DMS 273 treated with DMSO at 0.1 percent for 48 hours (cell line): Measurements from ENCODE around the gene PDE1C.

Experiments used
- DNase-seq: peaks from one replicate; lab custom pipeline; 2025; lab: John Stamatoyannopoulos, UW

PDE1C gene

GRCh38 chr7:31991846-31992245 is 78.4 kb downstream of the PDE1C start:
- no peak for DNase-seq

GRCh38 chr7:31991406-31991805 is 78.8 kb downstream of the PDE1C start:
- DNase-seq: no peak

GRCh38 chr7:31986878-31987518 is 83.2 kb downstream of the PDE1C start:
- DNase-seq: peak; percentile 35

- no peak for DNase-seq
Measured at GRCh38 chr7:31982962-31983361, 87.2 kb downstream of the PDE1C start.

- DNase-seq: no peak
Measured at GRCh38 chr7:31981874-31982390, 88.3 kb downstream of the PDE1C start.

GRCh38 chr7:31979690-31980330 is 90.4 kb downstream of the PDE1C start:
- no peak for DNase-seq

- no peak for DNase-seq
Measured at GRCh38 chr7:31975546-31975945, 94.7 kb downstream of the PDE1C start.

- no peak for DNase-seq
Measured at GRCh38 chr7:31974351-31974750, 95.9 kb downstream of the PDE1C start.

- no peak for DNase-seq
Measured at GRCh38 chr7:31971049-31971667, 99.0 kb downstream of the PDE1C start.

GRCh38 chr7:31970501-31970900 is 99.7 kb downstream of the PDE1C start:
- DNase-seq: no peak

- DNase-seq: no peak
Measured at GRCh38 chr7:31963569-31964175, 106.5 kb downstream of the PDE1C start.

GRCh38 chr7:31962246-31962645 is 108.0 kb downstream of the PDE1C start:
- no peak for DNase-seq

GRCh38 chr7:31958226-31958625 is 112.0 kb downstream of the PDE1C start:
- no peak for DNase-seq

GRCh38 chr7:31957756-31958155 is 112.5 kb downstream of the PDE1C start:
- no peak for DNase-seq

- no peak for DNase-seq
Measured at GRCh38 chr7:31957090-31957720, 113.0 kb downstream of the PDE1C start.

- DNase-seq: no peak
Measured at GRCh38 chr7:31955641-31956040, 114.6 kb downstream of the PDE1C start.

GRCh38 chr7:31955021-31955420 is 115.2 kb downstream of the PDE1C start:
- no peak for DNase-seq

- no peak for DNase-seq
Measured at GRCh38 chr7:31954500-31954899, 115.7 kb downstream of the PDE1C start.

- DNase-seq: no peak
Measured at GRCh38 chr7:31953432-31953831, 116.8 kb downstream of the PDE1C start.

GRCh38 chr7:31950091-31950755 is 120.0 kb downstream of the PDE1C start:
- DNase-seq: no peak

- no peak for DNase-seq
Measured at GRCh38 chr7:31948029-31948428, 122.2 kb downstream of the PDE1C start.

GRCh38 chr7:31940167-31940566 is 130.0 kb downstream of the PDE1C start:
- no peak for DNase-seq
